KMS-11 (cell line): ENCODE data around the gene GAS2.

Experiments
- H2AFZ ChIP-seq: fragments of 200-600 bp; sonication (generic); 2 replicates; pipeline ENCODE4 v1.6.1; 2016; ENCODE audit warnings: antibody characterized with exemption, mixed run types, low read depth
- H3K27ac ChIP-seq: fragments of 200-600 bp; sonication (generic); 2 replicates; pipeline ENCODE4 v1.6.1; 2016; ENCODE audit warnings: mild to moderate bottlenecking, mixed run types
- H3K27me3 ChIP-seq: fragments of 200-600 bp; sonication (generic); 2 replicates; pipeline ENCODE4 v1.6.1; 2017; ENCODE audit warnings: mild to moderate bottlenecking, low read depth, mixed run types, moderate library complexity; ENCODE audit not compliant: insufficient read depth
- H3K36me3 ChIP-seq: fragments of 200-600 bp; sonication (generic); 2 replicates; pipeline ENCODE4 v1.6.1; 2017; ENCODE audit warnings: mild to moderate bottlenecking, mixed run types; ENCODE audit not compliant: insufficient read depth
- H3K4me1 ChIP-seq: fragments of 200-600 bp; sonication (generic); 2 replicates; pipeline ENCODE4 v1.6.1; 2016; ENCODE audit warnings: mild to moderate bottlenecking, low read depth, mixed run types; ENCODE audit not compliant: poor library complexity, severe bottlenecking
- H3K4me2 ChIP-seq: fragments of 200-600 bp; sonication (generic); 2 replicates; pipeline ENCODE4 v1.7.0; 2016; ENCODE audit warnings: mild to moderate bottlenecking, mixed run types
- H3K4me3 ChIP-seq: fragments of 200-600 bp; sonication (generic); IDR thresholded peaks from 2 replicates; pipeline ENCODE4 v1.6.1; 2017; ENCODE audit warnings: low read depth, low read length, mixed read lengths; ENCODE audit not compliant: insufficient read depth
- H3K79me2 ChIP-seq: fragments of 200-600 bp; sonication (generic); 2 replicates; pipeline ENCODE4 v1.6.1; 2016; ENCODE audit warnings: low read depth, mixed run types; ENCODE audit not compliant: insufficient read depth
- H3K9ac ChIP-seq: fragments of 200-600 bp; sonication (generic); 2 replicates; pipeline ENCODE4 v1.6.1; 2016; ENCODE audit warnings: mild to moderate bottlenecking, mixed run types
- H4K20me1 ChIP-seq: fragments of 200-600 bp; sonication (generic); 2 replicates; pipeline ENCODE4 v1.6.1; 2016; ENCODE audit warnings: mild to moderate bottlenecking, mixed run types; ENCODE audit not compliant: insufficient read depth
- CTCF ChIP-seq: fragments of 200-600 bp; sonication (generic); conservative IDR thresholded peaks from 2 replicates; pipeline ENCODE4 v1.6.1; 2017; ENCODE audit warnings: low read depth, mild to moderate bottlenecking, antibody characterized with exemption, low read length, moderate library complexity, mixed read lengths

The GAS2 gene

GRCh38 chr11:22677153-22677903 is 10.9 kb downstream of the GAS2 start:
- Histone ChIP-seq H2AFZ (no peak overlapping the region), H3K27me3 (no peaks in the 10 kb centered on the region), H3K4me1 (peaks cover 70% of the 10 kb centered on the region), H3K79me2 (peaks cover 31% of the 10 kb centered on the region), H3K4me3 (no peak overlapping the region), H3K4me2 (no peak overlapping the region; the same call in 1 of the 2 replicates), H3K27ac (no peak overlapping the region), H4K20me1 (no peaks in the 10 kb centered on the region), H3K36me3 (no peaks in the 10 kb centered on the region), H3K9ac (no peak overlapping the region)
- TF ChIP-seq CTCF, result no peak

DNA sequence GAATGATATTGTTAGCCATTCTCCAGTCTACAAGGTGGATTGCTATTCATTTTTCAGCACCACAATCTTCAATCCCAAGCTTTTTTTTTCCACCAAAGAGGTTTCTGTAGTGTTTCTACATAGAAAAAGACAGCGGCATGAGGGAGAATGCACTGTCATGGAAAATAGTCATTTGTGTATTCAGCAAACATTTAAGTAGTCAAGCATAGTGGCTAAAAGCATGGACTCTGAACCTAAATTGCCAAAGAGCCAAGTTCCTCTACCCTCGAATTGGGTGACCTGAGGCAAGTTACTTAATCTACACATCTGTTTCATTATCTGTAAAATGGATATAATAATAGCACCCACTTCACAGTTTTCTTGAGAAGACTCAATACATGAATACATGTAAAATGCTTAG is 14.2 kb downstream of the GAS2 start:
- no peak overlapping the region for H3K27ac ChIP-seq

DNA sequence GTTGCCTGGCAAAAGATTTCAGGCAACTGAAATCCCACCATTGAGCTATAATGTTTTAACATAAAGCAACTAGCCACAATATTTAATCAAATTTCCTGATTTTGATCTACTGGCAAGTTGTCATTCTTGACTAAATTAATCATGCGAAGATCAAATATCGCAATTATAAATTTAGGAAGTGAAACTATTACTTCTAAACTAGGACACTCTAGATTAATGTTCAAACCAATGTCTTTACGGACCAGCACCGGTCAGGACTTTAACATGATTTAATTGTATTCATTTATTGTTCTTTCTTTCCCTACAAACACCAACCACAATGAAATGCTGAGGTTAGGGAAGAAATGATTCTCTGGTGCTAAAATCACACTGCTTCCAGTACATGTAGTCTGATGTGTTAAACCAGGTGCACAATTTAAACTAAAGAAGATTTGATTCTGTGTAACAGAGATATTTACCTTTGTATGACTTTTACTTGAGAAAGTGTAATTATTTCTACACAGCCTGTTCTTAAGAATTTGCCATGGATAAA is 14.9 kb downstream of the GAS2 start:
- Histone ChIP-seq H3K27me3 (no peaks in the 10 kb centered on the region), H3K4me3 (no peak overlapping the region), H3K27ac (no peak overlapping the region), H4K20me1 (no peaks in the 10 kb centered on the region), H2AFZ (no peak overlapping the region), H3K36me3 (no peaks in the 10 kb centered on the region), H3K79me2 (no peaks in the 10 kb centered on the region), H3K4me2 (no peak overlapping the region), H3K4me1 (peaks cover 30% of the 10 kb centered on the region), H3K9ac (no peak overlapping the region)
- no peak for TF ChIP-seq CTCF

More for the DNA sequence above, 14.2 kb downstream of the GAS2 start:
- Histone ChIP-seq H3K27me3 (no peaks in the 10 kb centered on the region), H2AFZ (no peak overlapping the region), H3K9ac (no peak overlapping the region), H3K4me1 (peaks cover 37% of the 10 kb centered on the region), H4K20me1 (no peaks in the 10 kb centered on the region), H3K36me3 (no peaks in the 10 kb centered on the region), H3K79me2 (peaks cover 4% of the 10 kb centered on the region; the same call in 1 of the 2 replicates), H3K4me2 (no peak overlapping the region), H3K4me3 (no peak overlapping the region)
- no peak for TF ChIP-seq CTCF

- H3K27ac ChIP-seq, result no peak overlapping the region
- no peaks in the 10 kb centered on the region for H3K79me2 ChIP-seq
- no peak for TF ChIP-seq CTCF
- no peak overlapping the region for H2AFZ ChIP-seq
- H3K36me3 ChIP-seq, result no peaks in the 10 kb centered on the region
- H3K4me2 ChIP-seq, result no peak overlapping the region
- H3K4me1 ChIP-seq, result peaks cover 12% of the 10 kb centered on the region
- H4K20me1 ChIP-seq, result no peaks in the 10 kb centered on the region
- no peak overlapping the region for H3K9ac ChIP-seq
- H3K4me3 ChIP-seq, result no peak overlapping the region
- no peaks in the 10 kb centered on the region for H3K27me3 ChIP-seq
These were observed 17.7 kb downstream of the GAS2 start for GRCh38 chr11:22684082-22684481.
